Left renal pelvis (tissue), 4 donors: ENCODE data around the gene C11orf24. TPM values are rescaled to one million over a fixed set of nuclear protein-coding genes. Genes with fewer than 3 reads are reported as not detected.
A peak's percentile ranks its signal among the peaks of the same experiment; 100 is the strongest.

Source experiments
- DNase-seq, 4 donors: peaks; one replicate each; pipeline ENCODE4 v3.0.0-alpha.2; 2013; ENCODE audit warnings: low read depth in 4 of 4, low spot score in 3 of 4
- polyA plus RNA-seq, 4 donors: library from polyadenylated mRNA; unstranded; fragments of 120-200 nt; gene quantifications; one replicate each; pipeline ENCODE4 v1.2.1, GENCODE V29; 2013; ENCODE audit not compliant: insufficient read length in 4 of 4

The C11orf24 gene
- polyA plus RNA-seq, 4 donors: 24.6 to 46.9 (median 26.9) TPM

DNA sequence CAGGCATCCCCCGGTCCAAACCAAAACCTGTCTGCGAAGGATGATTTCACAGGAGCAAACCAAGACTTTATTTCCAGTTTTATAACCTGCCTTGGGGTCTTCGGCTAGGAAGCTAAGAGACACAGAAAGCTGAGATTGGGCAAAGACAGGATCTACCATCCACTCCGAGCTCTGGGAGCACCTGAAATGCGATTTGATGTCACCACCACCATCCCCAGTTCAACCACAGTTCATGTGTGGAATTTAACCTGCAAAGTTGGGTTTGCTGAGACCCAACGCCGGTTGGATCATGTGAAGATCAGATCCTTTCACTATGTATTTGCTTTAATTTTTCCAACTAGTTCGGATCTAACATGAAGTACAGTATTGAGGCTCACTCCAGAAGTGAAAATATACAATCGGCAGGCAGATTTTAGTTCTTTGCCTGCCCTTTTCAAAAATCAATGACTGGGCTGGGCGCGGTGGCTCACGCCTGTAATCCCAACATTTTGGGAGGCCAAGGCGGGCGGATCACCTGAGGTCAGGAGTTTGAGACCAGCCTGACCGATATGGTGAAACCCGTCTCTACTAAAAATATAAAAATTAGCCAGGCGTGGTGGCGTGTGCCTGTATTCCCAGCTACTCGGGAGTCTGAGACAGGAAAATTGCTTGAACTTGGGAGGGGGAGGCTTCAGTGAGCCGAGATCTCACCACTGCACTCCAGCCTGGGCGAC is 1.4 kb upstream of the C11orf24 start:
- DNase-seq: no peak

DNA sequence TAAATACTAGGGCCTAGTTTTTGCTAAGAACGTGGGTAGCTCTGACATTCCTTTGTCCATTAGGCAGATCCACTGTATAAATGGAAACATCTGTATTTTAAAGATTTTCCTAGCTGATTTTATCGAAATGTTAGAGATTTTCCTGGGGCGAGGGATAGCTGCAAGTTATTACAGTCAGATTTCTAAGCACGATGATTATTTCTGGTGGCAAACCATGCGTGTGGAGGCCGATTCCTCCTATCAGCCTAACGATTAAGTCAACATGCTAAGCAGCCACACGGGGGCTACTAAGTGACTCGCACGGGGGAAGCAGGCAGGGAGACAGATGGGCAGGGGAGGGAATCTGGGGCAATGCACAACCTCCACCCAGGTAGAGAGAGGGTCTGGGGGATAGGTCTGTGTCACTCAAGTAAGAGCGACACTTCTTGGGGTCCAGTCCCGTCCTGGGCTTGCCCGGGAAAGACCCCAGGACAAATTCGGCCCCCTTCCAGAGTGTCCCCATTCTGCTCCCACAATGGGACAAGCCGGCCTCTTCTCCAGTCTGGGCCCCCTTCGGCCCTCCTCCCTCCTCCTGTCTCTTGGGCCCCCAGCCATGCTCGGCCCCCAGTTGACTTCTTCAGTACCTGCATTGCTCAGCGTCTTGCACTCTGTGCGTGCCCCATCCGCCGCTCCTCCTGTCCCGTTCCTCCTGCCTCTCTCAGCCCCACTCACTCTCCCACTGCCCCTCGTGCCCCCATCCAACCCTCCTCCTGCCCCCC is 571 bp downstream of the C11orf24 start:
- DNase-seq: peak in 3 of 4 donors; percentile 24 to 48 (median 47)

DNA sequence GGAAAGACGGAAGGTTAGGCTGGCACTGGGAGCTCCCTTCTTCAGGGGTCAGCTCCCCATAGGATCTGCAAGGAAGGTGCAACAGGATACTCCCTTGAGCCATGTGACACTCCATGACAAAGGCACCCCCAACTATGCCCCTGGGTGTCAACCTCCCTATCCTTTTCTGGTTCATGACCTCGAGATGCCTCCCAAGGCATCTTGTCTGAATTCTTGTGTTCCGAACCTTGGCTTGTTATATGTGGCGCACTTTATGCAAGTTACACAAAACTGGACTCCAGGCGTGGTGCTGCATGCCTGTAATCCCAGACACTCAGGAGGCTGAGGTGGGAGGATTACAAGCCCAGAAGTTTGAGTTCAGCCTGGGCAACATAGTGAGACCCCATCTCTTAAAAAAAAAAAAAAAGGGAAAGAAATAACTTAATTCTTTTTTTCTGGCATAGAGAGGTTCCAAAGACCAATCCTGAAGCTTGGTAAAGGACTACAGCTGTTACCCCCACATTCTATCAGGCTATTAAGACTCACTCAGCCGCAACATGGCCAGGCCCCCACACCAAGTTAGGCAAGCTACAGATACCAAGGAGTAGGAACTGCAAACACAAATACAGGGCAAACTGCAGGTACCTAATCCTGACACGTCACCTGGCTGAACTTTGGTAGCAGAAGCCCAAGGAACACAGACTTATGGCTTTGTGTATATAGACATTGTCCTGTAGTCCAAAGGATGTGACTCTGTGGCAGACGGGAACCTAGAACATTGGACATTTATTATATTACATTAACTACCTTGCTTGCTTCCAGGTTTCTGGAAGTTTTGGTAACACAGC is 1.4 kb downstream of the C11orf24 start:
- DNase-seq: no peak

DNA sequence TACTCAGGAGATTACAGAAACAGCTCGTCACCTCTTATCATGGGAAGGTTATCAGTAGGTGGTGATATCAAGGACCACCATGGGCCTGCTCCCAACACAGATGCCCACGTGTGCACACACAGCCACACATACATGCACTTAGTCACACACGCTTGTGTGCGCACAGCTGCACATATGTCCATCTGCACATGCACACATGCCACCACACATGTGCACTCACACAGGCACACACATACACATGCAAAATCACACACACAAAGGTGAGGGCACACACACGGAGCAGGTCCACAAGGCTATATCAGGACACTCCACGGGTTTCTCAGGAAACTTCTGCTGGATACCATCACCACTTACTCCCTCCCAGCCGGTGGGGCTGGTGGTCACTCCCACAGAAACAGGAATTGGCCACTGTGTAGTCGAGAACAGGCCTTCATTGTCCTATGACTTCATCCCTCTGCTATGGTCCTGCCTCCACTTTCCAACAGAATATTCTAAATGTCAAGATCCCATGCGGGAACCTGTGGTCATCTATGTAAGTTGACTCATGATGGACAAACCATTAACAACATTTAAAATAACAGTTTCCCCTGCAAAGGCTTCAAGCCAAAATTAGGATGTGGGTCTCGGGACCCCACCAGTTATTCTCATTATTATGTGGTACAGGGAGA is 2.2 kb downstream of the C11orf24 start:
- no peak for DNase-seq

DNA sequence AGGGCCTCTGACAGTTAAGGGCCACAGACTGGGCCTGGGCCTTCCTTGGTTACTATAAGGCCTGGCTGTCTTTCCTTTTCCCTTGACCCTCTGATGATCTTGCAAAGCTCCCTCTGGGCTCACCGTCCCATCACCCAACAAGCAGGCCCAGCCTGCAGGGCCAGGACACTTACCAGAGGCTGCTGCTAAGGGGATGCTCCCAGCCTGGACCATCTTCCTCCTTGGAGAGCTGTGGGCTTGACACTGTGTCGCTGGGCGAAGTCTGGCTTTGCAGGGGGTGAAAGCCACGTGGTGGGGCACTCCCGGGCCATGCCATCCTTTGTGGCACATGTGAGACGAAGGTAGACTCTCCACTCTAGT is 3.9 kb downstream of the C11orf24 start:
- no peak for DNase-seq

DNA sequence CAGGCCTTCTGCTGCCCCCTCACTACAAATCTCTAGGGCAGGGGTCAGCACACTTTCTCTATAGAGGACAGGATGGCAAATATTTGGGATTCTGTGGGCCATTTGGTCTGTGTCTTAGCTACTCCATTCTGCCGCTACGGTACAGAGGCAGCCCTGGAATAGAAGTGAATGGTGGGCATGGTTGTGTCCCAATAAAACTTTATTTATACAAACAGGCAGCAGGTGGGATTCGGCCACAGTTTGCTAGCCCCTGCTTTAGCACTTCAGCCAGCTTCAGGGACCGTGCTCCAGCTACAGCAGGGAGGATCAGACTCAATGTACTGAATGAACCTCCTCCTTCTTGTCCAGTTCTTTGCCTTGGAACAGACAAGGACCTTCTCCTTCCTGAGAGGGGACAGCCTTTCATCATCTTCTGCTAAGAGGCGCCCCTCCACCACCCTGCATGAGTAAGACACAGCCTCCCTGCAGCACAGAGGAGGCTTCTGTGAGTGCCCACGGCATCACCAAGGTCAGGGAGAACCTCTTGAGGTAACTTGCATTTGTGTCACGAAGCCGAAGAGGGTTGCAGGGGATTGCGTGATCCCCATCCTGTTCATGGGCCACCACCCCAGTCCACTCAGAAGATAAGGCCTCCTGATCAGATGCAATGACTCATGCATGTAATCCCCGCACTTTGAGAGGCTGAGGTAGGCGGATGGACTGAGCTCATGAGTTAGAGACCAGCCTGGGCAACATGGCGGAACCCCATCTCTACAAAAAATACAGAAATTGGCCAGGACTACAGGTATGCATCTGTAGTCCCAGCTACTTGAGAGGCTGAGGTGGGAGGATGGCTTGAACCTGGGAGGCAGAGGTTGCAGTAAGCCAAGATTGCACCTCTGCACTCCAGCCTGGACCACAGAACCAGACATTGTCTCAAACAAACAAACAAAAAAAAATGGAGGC is 4.6 kb downstream of the C11orf24 start:
- no peak for DNase-seq

DNA sequence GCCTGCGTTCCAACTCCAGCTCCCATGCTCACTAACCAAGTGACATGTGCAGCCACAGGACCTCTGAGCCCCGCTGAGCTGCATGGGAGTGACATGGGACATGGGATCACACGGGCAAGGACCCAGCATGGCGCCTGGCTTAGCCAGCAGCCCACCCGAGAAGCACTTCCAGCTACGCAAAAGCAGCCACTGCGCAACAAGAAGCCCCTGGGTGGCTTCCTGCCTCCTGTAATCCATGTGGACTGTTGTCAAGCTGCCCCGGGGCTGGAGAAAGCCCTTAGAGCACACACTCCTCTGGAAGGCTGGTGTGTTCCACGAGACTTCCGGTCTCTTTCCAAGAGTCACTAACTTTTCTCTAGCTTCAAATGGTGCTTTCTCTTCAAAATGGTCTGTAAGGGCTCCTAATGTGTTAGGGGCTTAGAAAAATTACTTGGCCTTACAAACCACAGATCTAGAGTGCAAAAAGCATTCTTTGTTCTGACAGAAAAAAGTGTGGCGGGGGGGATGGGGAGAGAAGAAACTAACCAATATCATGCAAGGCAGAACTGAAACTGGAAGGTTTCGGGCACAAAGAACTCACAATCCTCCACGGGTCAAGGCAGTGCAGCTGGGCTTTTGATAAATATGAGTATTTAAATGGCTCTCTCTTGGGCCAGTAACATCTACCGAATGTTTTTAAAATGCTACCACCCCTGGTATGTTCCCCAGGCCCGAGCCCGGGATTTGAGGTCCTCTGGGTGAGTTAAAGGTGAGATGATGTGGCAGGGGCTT is 5.5 kb downstream of the C11orf24 start:
- no peak for DNase-seq

DNA sequence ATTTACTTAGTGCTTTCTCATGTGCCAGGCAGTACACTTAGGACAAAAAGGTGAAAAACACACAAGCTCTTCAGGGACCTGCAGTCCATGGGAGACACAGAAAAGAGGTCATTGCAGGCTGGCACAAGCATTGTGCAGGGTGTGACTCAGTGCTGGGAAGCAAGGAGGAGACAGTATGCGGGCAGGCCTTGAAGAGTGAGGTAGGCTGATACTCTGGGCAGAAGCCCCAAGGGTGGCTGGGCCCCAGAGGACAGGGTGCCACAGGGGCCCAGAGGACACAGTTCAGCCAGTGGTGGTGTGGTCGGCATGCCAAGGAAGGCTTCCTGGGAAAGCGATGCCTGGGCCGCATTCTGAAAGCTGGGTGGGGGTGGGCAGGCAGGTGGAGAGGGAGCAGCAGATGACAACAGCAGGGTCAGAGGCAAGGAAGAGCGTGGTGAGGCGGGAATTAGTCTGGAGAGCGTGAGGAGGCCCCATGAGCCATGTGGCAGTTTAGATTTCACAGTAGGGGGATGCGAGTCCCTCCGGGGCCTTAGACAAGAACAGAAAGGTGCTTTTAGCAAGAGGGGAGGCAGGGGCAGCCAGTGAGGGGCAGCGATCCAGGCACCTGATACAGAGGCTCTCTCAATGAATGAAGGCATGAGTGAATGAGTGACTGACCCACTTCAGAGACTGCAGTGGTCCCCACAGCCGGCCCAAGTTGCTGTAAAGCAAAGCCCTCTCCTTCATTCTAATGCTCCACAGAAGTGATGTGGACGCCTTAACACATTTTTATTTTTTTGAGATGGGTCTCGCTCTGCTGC is 6.8 kb downstream of the C11orf24 start:
- DNase-seq: no peak

DNA sequence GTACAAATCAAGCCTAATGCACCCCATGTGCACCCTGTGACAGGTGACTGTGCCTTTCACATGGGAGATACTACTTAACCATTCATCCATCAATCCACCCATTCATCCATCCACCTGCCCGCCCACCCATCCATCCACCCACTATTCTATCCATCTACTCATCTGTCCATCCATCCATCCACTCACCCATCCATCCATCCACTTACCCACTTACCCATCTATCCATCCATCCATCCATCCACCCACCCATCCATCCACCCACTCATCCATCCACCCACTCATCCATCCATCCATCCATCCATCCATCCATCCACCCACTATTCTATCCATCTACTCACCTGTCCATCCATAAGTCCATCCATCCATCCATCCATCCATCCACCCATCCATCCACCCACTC is 7.5 kb downstream of the C11orf24 start:
- no peak for DNase-seq

DNA sequence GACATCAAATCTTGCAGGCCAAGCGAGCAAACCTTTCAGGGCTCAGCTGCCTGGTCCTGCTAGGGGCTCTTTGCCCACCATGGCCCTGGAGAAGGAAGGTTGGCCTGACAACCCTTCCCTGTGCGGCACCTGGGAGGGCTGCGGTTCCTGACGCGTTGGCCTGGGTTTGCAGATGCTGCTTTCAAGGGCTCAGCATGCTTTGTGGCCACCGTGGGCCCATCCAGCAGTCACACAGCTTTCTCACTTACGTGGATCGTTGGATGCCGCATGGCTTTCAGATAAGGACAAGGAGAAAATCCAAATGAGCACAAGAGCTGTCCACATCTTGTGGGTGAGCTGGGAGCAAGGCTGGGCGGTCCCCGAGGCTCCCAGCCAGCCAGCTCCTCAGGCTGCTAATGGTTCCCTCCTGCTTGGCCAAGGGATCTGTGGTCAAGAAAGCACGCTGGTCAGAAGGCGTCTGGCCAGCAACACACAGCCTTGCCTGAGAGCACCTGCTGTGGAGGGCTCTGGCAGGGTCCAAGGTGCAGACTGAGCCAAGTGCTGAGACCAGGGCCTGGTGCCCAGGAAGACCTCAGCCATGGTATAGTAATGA is 8.2 kb downstream of the C11orf24 start:
- DNase-seq: no peak

DNA sequence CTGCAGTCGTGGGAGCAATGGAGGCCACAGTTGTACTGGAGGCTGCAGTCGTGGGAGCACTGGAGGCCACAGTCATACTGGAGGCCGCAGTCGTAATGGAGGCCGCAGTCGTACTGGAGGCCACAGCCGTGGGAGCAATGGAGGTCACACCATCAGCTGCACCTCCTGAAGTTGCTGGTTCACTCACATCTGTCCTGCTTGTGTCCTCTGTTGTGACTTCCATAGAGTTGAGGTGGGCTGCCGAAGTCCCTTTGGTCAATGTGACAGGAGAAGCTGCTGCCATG is 9.3 kb downstream of the C11orf24 start:
- no peak for DNase-seq

DNA sequence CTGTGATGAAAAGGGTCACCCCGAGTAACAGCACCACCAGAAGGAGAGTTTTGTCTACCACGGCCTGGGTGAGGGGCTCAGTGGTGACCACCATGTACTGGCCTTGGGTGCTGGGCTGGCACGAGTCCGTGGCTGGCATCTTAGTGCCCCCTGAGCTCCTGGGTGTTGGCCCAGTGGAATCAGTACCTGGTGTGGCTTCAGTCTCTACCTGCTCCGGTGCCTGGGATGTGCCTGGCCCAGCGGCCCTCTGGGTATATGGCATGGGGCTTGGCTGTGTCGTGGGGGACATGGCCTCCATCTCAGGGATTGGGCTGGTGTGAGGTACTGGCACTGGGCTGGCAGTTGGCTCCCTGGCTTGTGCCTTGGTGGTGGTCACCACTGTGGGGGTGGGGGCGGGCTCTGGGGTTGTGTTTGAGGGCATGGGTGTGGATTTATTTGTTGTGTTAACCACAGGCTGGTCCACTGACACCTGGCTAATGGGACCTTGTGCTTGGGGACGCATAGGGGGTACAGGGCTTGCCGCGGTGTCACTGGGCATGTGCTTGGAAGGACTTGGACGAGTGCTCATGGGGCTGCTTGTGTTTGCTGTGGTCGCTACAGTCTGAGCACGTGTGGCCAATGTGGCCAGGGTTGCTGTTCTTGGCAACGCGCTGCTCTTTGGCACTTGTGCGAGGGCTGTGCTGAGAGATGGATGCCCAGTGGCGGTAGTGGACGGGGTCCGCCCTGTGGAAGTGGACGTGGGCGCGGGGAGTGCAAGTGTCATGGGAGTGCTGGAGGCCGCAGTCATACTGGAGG is 9.8 kb downstream of the C11orf24 start:
- DNase-seq: no peak

DNA sequence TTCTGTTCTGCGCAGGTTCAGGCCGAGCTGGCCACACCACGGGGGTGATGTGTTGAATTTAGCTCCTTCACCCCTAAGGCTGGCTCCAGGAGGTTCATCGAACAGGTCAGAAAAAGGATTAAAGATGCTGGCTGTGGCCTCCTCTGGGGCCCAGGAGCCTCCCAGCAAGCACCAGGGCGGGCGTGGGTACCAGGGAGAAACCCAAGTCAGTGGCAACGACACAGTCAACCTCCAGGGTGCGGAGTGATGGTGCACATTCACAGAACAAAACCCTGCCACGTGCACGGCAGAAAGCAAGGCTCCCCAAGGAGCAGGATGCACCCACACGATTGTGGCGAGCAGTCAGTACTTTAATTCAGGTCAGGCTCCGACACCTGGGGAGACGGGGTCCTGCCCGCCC is 10.8 kb downstream of the C11orf24 start:
- DNase-seq: no peak

DNA sequence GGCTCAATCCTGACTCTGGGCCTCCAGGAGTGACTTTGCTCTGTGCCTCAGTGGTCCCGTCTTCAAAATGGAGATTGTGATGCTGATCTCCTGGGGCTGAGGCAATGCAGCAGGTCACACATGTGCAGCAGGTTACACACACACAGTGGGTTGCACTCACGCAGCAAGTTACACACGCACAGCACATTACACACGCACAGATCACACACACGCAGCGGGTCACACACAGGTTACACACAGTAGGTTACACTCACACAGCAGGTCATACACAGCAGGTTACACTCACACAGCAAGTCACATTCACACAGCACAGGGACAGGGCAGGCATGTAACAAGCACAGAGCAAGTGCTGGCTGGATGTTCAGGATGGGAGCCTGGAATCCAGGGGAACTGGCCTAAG is 11.3 kb downstream of the C11orf24 start:
- no peak for DNase-seq

DNA sequence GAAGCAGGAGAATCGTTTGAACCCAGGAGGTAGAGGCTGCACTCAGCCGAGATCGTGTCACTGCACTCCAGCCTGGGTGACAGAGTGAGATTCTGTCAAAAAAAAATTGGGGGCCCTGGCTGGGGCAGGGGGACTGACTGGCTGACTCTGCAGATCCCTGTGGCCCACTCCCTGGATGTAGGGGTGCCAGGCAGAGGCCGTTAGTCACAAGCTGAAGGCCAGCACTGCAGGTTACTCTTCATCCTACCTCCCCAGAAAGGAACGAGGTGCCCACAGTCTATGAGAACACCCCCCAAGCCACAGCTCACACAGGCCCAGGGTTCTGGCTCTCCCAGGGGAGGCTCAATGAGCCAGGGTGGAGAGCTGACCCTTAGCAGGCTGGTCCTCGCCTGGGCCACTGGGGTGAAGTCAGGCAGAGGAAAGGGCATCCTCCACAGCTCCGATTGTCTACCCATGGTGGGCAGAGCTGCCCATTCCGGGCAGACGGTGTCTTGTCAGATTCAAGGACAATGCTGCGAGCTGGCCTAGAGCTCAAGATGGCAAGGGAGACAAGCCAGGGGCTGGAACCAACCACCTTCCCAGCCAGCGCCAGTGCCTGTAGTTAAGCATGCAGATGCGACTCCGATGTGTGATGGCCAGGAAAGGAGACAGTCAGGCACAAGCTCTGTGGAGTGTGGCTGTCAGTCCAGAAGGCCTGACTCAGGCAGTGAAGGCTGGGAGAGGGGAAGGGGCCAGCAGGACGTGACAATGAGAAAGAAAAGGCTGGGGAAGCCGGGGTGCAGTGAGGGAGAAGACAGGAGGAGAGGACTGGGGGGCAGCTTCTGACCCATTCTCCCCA is 12.4 kb downstream of the C11orf24 start:
- DNase-seq: no peak

DNA sequence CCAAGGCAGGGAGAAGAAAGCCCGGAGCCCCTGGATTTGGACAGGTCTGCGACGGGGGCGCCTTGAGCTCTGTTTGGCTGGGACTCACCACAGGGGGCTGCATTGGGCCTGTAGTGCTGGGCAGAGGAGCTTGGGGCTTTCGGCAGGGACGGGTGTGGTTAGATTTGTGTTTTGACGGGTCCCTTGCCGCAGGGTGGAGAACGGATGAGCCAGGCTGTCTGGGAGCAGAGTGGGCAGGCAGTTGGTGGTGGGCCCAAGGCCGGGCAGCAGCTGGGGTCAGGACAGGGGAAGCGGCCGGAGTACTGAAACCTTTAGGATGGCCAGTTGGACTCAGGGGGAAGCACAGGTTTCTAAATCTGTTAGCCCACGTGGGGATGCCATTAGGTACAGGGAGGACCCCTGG is 13.4 kb downstream of the C11orf24 start:
- no peak for DNase-seq
